ENCODE measurements around the gene COX4I2.
A peak's percentile ranks its signal among the peaks of the same experiment; 100 is the strongest.
"Not testable (repeated sequence)": the region's sequence is repeated elsewhere in the genome, so short reads cannot be mapped to it uniquely, and the experiment has no call there.

Gene COX4I2

DNA sequence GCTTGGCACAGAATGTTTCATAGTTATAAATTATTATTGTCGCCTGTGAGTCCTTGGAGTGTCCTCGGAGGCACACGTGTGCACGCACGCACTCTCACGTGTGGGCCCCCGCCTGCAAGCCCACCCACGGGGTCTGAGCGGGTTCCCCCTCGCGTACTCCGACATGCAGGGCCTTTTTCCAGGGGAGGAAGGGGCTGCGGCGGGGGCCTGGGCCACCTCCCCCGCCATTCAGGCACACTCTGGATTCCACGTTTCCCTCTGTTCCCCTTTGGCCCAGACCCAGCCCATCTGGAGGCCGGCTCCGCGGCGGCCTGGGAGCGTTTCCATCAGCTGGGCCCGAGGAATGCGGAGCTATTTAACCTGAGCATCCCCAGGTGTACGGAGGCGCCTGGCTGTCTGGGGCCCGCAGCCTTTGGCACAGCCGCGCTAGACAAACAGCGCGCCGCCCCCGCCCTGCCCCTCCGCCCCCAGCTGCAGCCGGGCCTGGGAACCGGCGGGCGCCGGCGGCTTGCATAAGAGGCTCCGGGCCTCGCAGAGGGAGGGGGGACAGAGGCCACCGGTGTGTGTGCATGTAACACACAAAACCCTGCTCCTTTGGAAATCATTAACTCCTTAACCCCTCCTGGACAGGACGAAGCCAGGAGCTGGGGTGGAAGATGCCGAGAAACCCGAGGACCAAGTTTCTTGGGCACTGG is 29.3 kb upstream of the COX4I2 start:
- peak; percentile 99 for DNase-seq

DNA sequence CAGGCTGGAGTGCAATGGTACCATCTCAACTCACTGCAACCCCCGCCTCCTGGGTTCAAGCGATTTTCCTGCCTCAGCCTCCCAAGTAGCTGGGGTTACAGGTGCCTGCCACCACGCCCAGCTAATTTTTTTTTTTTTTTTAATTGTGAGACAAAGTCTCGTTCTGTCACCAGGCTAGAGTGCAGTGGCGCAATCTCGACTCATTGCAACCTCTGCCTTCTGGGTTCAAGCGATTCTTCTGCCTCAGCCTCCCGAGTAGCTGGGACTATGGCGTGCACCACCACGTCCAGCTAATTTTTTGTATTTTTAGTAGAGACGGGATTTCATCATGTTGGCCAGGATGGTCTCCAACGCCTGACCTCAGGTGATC is 25.5 kb upstream of the COX4I2 start:
- DNase-seq: not testable (repeated sequence)

DNA sequence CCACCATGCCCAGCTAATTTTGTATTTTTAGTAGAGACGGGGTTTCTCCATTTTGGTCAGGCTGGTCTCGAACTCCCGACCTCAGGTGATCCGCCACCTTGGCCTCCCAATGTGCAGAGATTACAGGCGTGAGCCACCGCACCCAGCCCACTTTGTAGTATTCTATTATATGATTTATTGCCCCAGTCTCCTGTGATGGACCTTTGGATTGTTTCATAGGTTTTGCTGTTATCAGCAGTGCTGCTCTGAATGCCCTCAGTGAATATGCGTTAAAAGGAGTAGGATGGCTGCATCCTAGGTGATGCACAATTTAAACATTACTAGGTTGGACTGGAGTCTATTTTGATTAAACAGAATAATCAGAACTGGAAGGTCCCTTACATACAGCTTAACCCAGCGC is 22.3 kb upstream of the COX4I2 start:
- DNase-seq: no peak

DNA sequence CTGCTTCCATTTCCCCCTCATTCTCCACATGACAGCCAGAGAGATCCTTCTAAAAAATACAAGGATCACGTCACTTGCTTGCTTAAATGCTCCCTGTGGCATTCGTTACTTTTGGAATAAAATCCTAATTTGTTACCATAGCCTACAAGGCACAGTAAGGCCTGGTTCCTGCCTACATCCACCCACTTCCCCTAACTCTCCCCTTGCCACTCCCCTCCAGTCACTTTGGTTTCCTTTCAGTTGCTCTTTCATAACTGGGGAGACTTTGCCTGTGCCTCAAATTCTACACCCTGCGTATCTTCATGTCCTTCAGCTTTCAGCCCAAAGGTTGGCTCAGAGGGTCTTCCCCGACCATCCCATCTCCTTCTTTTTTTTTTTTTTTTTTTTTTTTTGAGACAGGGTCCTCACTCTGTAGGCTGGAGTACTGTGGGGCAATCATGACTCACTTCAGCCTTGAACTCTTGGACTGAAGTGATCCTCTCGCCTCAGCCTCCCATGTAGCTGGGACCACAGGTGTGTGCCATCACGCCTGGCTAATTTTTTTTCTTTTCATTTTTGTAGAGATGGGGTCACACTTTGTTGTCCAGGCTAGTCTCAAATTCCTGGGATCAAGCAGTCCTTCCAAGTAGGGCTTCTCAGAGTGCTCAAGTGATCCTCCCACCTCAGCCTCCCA is 20.1 kb upstream of the COX4I2 start:
- DNase-seq: no peak

DNA sequence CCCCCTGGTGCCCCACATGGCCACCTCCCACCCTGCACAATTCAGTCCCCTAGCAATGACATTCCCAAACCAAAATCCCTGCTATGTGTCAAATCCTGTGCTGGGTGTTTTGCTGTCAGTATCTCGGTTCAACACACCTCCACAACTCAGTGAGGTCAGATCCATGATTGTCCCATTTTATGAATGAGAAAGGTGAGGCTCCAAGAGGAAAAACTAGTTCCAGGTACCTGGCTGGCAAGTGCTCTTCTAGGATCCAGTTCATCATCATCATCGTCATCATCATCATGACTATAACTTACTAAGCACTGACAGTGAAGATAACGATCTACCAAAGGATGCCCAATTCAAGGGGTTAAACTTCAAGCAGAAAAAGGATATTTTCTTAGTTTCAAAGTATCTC is 17.5 kb upstream of the COX4I2 start:
- no peak for DNase-seq

DNA sequence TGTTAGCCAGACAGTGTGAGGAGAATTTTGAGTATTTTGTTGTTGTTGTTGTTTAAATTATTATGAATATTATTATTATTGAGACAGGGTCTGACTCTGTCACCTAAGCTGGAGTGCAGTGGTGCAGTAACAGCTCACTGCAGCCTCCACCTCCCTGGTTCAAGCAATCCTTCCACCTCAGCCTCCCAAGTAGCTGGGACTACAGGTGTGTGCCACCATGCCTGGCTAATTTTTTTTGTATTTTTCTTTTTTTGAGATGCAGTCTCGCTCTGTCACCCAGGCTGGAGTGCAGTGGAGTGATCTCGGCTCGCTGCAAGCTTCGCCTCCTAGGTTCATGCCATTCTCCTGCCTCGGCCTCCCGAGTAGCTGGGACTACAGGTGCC is 14.6 kb upstream of the COX4I2 start:
- not testable (repeated sequence) for DNase-seq

DNA sequence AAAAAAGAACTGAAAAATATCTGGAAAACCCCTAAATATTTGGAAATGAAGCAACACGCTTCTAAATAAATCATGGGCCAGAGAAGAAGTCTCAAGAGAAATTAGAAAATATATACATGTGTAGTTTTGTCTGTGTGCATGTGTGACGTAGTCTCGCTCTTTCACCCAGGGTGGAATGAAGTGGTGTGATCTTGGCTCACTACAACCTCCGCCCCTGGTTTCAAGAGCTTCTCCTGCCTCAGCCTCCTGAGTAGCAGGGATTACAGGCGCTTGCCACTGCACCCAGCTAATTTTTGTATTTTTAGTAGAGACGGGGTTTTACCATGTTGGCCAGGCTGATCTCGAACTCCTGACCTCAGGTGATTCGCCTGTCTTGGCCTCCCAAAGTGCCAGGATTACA is 11.2 kb upstream of the COX4I2 start:
- not testable (repeated sequence) for DNase-seq

DNA sequence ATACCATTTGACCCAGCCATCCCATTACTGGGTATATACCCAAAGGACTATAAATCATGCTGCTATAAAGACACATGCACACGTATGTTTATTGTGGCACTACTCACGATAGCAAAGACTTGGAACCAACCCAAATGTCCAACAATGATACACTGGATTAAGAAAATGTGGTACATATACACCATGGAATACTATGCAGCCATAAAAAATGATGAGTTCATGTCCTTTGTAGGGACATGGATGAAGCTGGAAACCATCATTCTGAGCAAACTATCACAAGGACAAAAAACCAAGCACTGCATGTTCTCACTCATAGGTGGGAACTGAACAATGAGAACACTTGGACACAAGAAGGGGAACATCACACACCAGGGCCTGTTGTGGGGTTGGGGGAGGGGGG is 9.7 kb upstream of the COX4I2 start:
- not testable (repeated sequence) for DNase-seq

DNA sequence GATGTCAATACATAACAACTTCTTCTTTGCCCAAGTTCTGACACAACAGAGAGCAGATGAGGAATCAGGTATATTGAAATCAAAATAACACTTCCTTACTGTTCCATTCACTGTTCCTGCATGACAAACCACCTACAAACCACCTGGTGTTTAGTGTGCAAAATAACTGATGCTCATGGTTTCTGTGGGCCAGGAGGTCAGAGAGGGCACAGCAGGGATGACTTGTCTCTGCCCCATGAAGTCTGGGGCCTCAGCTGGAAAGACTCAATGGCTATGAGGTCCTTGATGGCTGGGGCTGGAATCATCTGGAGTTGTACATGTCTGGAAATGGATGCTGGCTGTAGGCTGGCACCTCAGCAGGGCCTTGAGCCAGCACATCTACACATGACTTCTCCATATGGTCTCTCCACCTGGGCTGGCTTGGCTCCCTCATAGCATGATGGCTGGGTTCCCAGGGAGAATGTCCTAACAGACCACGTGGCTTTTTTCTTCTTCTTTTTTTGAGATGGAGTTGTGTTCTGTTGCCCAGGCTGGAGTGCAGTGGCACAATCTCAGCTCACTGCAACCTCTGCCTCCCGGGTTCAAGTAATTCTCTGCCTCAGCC is 7.4 kb upstream of the COX4I2 start:
- peak; percentile 71 for DNase-seq

DNA sequence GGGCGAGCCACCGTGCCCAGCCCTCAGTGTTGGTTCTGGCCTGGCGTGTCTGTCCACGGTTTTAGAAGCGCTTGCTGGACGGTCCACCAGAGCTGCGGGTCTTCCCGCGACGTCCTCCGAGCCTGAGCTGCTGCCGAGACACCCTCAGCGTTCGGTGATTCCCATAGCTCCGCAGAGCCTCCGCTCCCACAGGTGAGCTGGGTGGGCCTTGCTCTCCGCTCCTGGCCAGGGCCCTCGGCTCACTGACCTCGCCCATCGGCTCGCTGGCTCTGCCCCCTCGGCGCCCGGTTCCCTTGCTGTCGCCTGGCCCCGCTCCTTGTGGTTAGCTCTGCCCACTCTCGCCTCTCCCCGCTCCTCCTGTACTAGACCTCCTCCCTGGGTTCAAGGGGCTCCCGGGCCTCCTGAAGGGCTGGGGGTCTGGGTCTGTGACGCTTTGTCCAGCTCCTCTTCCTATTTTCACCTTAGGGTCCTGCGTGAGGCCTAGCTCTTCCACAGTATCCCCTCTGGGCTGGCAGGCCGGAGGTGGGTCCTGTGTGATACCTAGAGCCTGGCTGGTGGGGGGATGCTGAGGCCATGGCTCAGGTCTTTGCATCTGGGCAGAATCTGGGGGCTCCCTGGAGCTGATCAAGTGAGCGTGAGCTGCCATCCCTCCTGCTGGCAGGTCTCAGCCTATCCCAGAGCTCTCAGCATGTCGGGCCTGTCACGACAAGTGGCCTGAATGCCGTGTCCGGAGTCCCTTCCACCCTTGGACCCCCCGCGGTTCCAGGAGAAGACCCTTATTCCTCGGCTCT is 5.0 kb upstream of the COX4I2 start:
- no peak for DNase-seq

DNA sequence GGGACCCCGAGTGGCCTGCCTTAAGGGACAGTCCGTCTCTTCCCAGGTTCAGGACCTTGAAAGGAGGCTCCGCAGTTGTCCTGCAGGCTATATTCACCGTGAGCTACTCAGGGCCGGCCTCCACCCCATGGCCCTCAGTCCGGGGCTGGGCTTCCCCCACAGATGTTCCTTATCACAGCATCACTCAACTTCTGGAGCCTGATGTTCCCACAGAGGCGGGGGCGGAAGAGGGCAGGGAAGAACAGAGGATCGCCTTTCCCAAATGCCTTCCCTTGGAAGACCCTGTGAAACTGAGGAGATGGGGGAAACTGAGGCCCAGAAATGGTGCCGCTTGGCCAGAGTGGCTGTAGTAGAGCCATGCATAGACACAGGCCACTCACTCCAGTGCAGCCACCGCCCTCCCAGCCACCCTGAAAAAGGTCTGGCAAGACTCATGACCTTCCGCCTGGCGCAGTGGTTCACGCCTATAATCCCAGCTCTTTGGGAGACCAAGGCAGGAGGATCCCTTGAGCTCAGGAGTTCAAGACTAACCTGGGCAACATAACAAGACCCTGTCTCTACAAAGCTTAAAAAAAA is 4.3 kb upstream of the COX4I2 start:
- DNase-seq: no peak

DNA sequence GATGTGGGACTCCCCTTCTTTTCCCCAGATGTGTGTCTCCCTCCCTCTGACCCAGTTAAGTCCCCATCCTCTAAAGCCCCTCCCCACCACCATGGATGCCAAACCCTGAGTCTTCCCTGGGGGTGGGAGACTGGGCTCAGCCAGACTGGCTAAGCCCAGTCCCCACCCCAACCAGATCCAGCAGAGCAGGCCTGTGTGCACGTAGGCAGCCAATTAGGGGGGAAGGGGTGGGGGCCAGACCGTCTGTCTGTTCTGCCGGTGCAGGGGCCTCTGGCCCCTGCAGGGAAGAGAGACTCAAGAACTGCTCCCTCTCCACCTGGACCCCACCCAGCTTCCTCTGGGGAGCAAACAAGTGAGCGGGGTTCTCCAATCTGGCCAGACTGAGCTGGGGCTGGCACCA is 605 bp downstream of the COX4I2 start:
- DNase-seq: peak; percentile 81

DNA sequence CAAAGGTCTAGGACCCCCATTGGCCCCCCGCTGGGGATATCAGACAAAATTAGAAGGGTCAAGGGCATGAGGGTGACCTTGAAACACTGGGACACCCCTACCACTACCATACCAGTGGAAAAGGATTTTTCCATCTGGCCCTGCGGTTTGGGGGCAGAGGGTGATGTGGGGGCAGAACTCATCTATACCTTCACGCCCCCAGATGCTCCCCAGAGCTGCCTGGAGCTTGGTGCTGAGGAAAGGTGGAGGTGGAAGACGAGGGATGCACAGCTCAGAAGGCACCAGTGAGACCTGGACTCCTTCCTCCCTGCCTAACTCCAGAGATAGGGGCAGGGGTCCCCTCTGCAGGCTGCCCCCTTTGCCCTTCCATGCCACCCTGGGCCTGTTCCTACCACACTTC is 1.1 kb downstream of the COX4I2 start:
- DNase-seq: no peak

DNA sequence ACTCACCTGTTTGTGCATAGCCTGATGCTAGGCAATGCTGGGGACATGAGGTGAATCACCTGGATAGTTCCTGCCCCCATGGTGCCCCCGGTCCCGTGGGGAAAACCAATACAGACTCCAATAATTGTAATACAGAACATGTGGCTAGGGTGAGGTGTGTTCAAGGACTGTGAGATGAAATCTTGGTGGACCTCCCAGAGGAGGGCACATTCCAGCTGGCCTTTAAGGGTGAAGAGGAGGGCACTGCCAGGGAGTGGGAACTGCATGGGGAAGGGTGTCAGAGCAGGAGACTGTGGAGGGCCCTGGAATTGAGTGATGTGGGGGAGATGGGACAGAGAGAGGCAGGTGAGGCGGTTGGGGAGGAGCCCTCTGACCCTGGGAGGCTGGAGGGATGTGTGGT is 2.5 kb downstream of the COX4I2 start:
- no peak for DNase-seq

DNA sequence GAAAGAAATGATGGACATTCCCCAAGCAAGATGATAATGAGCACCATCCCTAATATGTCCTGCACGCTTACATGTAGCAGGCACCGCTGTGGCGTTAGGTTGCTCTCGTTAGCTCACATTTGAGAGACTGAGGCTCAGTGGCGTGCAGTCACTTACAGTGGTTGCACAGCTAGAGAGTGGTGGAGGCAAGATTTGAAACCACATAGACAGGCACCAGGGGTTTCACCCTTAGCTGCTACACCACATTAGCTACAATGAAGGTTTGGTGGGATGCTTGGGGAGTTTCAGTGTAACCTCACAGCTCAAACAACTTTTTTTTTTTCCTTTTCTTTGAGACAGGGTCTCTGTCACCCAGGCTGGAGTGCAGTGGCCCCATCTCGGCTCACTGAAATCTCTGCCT is 3.7 kb downstream of the COX4I2 start:
- DNase-seq: no peak

DNA sequence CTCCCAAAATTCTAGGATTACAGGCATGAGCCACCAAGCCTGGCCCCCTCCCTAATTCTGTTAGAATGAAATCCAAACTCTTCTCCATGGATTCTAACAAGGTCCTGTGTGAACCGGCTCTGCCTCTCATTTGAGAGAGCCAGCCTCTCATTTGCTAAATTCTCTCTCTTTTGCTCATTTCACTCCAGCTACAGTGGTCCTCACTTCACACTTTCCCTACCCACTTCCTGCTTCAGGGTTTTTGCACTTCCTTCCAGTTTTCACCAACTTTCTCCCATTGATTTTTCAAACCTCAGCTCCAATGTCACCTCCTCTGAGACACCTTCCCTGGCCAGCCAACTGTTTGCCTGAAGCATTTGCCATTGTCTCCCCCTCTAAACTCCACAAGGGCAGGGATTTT is 5.1 kb downstream of the COX4I2 start:
- no peak for DNase-seq

DNA sequence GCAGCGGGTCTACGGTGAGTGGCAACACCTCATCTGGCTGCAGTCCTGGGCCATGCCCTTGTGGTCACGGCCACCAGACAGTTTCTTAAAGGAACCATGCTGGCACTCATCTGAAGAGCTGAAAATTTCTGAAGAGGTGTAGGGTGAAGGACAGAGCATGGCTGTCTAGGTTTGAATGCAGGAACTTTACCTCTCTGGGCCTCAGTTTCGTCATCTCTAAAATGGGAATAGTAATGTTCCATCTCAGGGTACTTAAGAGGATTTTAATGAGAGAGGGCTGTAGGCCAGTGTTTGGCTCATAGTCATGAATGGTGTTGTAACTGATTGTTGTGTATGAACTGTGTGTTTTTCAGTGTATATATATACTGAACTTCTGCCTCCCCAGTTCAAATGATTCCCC is 5.8 kb downstream of the COX4I2 start:
- no peak for DNase-seq

DNA sequence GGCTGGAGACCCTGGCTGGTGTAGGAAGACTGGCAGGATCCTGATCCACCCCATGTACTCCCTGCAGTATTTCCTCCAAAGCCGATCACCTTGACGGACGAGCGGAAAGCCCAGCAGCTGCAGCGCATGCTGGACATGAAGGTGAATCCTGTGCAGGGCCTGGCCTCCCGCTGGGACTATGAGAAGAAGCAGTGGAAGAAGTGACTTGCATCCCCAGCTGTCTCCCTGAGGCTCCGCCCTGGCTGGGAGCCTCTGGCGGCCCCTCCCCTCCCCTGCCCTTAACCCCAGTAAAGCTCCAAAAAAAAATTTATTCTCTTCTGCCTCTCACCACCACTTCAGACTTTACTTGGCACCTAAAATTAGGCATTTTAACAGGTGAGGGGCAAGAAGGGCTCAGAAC is 7.0 kb downstream of the COX4I2 start:
- peak; percentile 60 for DNase-seq

DNA sequence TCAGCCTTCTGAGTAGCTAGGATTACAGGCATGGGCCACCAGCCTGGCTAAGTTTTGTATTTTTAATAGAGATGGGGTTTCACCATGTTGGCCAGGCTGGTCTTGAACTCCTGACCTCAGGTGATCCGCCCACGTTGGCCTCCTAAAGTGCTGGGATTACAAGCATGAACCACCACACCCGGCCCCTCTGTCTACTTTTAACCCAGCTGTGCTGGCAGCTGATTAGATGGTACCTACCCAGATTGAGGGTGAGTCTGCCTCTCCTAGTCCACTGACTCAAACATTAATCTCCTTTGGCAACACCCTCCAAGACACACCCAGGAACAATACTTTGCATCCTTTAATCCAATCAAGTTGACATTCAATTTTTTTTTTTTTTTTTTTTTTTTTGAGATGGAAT is 10.4 kb downstream of the COX4I2 start:
- not testable (repeated sequence) for DNase-seq

DNA sequence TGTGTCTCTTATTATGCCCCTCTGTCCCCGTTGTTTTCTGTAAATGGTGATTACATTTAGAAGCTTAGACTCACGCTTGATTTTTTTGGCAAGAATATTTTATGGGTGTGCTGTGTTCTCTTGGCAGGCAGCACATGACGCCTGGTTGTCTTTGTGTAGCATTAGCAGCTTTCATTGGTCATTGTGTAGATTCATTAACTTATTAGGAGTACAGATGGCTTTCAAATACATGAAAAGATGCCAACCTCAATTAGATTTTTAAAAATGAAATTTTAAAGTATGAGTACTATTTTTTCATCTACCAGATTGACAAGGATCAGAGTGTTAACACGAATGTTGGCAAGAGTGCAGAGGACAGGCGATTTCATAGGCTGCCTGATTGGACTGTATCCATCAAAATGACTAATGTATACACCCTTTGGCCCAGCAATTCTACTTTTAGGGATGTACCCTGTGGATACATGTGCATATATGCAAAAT is 15.2 kb downstream of the COX4I2 start:
- peak; percentile 55 for DNase-seq

DNA sequence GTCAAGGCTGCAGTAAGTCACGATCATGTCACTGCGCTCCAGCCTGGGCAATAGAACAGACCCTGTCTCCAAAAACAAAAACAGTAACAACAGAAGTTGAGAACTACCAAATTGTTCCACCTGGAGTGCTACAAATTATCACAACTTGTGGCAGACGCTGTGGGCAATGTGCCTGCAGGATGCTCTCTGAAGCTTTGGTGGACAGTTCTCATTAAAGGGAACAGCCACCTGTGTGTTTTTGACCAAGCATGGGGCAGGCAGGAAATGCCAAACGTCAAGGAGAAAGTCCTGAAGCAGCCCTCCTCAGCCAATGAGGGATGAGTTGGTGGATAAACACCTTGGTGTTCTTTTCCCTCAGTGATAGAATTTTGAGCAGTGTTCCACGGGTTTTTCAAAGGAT is 15.8 kb downstream of the COX4I2 start:
- DNase-seq: peak; percentile 53

DNA sequence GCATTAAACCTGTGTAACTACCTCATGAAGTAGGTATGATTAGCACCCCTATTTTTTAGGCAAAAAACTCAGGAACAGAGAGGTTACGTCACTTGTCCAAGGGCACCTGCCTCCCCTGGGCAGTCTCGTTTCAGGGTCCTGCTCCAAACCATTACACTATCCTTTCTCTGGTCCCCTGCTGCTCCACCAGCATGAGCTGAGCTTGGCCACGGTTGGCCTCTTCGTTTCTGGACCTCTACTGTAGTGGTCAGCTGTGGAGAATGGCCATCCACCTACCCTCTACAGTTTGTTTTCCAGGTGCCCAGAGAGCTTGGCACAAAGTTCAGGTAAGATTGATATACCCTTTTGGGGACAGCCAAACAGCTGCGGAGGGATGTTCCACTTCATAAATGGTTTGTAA is 16.8 kb downstream of the COX4I2 start:
- DNase-seq: peak; percentile 41

All from NCI-H69 (cell line).